OCI-LY3 (cell line): Measurements from ENCODE around the gene APBB2.

ENCODE experiments used
- CTCF ChIP-seq: fragments of 200-600, 300-600 bp; sonication (generic); IDR thresholded peaks from 2 replicates; pipeline ENCODE4 v1.5.1; 2014; ENCODE audit warnings: antibody characterized with exemption, low read length, low read depth
- EZH2phosphoT487 ChIP-seq: fragments of 200-600 bp; shearing (Covaris generic); IDR thresholded peaks from 2 replicates; pipeline ENCODE4 v1.6.1; 2018; ENCODE audit warnings: antibody characterized with exemption, mixed run types, low read depth

- TF ChIP-seq CTCF (no peak), EZH2phosphoT487 (no peak)
These were observed 39.9 kb downstream of the APBB2 start for GRCh38 chr4:41174444-41174843.
